Epithelial cell of prostate (primary cell): ENCODE results near the gene WWP2.
"Not testable (repeated sequence)": the region's sequence is repeated elsewhere in the genome, so short reads cannot be mapped to it uniquely, and the experiment has no call there.

Source experiments
- DNase-seq: peaks from one replicate; pipeline ENCODE4 v3.0.0-alpha.2; 2011; ENCODE audit warnings: low read depth, low spot score
- H3K27ac ChIP-seq: fragments of 450-650 bp; 2 replicates; pipeline ENCODE4 v1.5.1; 2017; ENCODE audit warnings: mild to moderate bottlenecking

The WWP2 gene

DNA sequence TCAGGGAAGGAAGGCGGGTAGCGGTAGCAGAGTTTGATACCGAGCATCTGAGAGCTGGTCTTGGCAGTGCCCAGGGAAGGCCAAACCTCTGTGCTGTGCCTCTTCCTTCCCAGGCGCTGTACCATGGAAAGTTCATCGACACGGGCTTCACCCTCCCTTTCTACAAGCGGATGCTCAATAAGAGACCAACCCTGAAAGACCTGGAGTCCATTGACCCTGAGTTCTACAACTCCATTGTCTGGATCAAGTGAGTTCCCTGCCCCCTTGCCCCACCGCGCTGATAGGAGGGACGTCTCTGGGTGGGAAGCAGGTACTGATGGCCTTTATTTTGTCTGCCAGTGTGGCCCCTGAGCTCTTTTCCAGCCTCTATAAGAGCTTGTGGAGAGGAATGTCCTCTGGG lies 173.6 kb downstream of the WWP2 start:
- no peak for DNase-seq
- no peak overlapping the region for H3K27ac ChIP-seq

DNA sequence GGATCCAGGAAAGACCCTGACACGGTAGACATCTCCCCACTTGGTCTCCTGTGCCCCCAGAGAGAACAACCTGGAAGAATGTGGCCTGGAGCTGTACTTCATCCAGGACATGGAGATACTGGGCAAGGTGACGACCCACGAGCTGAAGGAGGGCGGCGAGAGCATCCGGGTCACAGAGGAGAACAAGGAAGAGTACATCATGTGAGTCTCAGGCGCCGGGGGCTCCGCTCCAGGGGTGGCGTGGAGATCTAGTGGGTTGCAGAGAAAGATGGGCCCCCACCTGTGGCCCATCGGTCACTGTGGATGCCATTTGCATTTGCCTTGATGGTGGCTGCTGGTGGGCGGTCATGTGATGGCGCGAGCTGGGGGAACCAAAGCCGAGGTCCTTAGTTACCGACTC lies 174.1 kb downstream of the WWP2 start:
- no peak for DNase-seq
- H3K27ac ChIP-seq, result no peak overlapping the region

DNA sequence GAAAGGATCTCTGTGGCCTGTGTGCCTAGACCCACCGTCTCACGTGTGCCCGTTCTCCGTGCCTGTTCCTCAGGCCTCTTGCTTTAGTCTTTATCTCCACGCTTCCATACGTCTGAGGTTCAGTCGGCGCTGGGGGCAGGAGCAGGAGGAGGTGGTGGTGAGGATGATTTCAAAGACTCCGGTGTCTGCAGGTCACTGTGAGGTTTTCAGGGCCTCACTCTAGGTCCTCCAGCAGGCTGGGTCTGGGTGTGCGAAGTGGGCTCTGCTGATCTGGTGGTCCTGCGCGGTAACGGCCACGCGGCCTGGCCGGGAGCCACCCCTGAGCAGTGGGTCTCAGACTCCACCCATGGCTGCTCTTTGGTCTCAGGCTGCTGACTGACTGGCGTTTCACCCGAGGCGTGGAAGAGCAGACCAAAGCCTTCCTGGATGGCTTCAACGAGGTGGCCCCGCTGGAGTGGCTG lies 174.6 kb downstream of the WWP2 start:
- no peak for DNase-seq
- H3K27ac ChIP-seq, result no peak overlapping the region

DNA sequence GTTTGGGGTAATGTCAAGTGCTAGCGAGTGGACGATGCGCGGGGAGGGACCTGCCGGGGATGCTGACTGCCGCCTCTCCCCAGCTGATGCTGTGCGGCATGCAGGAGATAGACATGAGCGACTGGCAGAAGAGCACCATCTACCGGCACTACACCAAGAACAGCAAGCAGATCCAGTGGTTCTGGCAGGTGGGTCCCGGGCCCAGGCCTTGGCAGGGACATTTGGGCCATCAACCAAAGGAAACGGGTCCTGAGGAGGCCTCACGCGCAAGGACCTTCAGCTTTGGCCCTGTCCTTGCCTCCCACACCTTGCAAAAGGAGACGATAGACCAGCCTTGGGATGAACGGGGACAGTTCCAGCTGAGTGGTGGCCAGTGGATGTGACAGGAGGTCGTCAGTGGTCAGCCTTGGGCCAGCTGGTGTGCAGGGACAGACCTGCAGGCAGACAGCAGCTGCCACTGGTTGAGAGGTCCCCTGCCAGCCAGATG lies 175.4 kb downstream of the WWP2 start:
- H3K27ac ChIP-seq, result no peak overlapping the region
- DNase-seq, result no peak

DNA sequence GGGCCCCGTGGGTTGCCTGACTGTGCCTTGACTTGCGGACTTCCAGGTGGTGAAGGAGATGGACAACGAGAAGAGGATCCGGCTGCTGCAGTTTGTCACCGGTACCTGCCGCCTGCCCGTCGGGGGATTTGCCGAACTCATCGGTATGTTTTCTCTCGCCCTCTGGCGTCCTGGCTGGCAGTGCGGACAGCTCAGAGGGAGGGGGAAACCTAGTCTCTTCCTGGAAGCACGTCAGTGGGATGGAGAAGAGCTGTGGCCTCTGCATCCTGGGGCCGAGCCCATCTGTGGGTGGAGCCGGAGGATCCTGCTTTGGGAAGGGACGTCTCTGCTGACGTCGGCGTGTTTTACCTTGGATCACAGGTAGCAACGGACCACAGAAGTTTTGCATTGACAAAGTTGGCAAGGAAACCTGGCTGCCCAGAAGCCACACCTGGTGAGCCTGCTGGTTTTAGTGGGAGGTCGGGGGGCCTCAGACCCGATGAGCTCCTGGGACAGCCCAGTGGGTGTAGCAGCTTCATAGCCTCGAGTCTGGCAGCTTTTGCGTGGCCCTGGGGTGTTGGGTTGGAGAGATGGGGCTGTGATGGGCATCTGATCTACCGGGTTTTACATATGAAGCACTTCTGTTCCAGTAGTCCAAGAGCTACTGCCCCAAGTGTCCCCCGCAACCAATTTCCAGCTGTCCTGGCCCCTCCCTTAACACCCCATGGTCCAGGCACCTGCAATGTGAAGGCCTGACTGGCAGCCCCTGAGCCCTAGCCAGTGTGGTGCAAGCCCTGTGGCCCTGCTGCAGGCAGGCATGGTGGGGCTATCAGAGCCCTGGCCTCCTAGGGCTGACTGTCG lies 177.1 kb downstream of the WWP2 start:
- H3K27ac ChIP-seq, result no peak overlapping the region
- no peak for DNase-seq

DNA sequence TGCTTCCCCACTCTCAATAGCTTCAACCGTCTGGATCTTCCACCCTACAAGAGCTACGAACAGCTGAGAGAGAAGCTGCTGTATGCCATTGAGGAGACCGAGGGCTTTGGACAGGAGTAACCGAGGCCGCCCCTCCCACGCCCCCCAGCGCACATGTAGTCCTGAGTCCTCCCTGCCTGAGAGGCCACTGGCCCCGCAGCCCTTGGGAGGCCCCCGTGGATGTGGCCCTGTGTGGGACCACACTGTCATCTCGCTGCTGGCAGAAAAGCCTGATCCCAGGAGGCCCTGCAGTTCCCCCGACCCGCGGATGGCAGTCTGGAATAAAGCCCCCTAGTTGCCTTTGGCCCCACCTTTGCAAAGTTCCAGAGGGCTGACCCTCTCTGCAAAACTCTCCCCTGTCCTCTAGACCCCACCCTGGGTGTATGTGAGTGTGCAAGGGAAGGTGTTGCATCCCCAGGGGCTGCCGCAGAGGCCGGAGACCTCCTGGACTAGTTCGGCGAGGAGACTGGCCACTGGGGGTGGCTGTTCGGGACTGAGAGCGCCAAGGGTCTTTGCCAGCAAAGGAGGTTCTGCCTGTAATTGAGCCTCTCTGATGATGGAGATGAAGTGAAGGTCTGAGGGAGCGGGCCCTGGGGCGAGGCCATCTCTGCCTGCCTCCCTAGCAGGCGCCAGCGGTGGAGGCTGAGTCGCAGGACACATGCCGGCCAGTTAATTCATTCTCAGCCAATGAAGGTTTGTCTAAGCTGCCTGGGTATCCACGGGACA lies 177.9 kb downstream of the WWP2 start:
- no peak overlapping the region for H3K27ac ChIP-seq
- no peak for DNase-seq

DNA sequence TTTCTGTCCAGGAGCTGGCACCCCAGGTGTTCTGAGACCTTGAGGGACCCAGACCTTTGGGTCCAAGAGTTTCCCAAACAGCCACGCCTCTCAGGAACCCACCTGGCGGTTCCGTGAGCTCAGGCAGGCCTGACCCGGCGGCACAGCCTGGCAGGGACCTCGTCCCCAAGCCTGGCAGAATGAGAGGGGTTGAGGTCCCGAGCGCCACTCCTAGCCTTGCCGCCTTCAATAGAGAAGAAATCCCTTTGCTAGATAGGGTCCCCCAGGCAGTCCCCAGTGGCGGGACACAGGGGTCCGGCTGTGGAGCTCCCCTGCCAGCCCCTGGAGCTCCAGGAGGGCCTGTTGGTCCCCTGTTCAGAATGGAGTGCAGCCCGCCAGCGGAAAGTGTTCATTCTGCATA lies 178.5 kb downstream of the WWP2 start:
- H3K27ac ChIP-seq, result no peak overlapping the region
- DNase-seq, result no peak

DNA sequence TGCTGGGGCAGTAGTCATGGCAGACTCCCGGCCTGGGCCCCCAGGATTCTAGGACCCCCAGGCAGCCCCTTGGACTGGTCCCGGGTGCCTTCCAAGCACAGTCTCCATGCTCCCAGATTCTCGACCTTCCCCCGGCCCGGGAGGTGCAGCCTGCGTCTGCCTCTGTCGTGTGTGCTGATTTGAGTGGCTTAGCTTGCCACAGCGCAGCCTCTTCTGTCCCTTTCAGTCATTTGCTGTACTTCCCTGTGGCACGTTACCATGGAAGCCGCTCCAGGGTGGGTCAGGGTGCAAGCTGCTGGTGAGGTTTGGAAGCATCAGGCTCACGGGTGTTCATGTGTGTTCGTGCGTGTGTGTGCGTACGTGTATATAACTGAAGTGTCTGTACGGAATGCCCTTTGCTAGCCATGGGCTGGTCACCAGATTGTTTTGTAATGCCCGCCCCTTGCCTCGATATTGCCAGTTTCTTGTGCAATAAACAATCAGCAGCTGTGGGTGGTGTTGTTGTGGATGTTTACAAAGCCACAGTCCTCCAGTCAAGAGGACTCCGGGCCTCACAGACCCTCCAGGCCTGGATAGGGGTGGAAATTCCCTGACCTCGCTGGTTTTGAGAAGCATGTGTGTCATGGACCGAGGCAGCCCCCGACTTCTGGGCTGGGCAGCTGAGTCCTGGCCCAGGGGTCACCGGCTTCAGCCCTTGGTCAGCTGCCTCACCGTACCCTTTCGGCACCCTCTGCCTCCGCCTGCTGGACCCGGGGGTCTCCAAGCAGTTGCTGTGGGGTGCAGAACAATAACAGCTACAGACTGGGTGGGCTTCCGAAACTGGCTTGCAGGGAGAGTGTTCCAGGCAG lies 179.3 kb downstream of the WWP2 start:
- no peak overlapping the region for H3K27ac ChIP-seq
- no peak for DNase-seq

DNA sequence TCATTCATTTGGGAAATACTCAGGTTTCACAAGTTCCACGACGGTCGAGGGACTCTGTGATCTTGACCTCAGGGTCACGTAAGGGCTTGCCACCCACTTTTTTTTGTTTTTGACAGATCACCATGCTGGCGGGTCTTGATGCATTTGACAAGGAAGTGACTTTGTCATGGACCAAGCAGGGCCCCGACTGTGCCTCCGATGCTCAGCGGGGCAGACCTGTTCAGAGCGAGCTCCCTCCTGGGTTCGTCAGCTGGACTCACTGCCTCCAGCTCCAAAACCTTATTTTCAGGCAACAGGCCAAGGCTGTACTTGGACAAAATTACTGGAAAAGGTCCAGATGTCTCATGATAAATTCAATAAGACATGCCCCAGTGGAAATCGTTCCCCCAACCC lies 180.0 kb downstream of the WWP2 start:
- no peak overlapping the region for H3K27ac ChIP-seq
- no peak for DNase-seq

DNA sequence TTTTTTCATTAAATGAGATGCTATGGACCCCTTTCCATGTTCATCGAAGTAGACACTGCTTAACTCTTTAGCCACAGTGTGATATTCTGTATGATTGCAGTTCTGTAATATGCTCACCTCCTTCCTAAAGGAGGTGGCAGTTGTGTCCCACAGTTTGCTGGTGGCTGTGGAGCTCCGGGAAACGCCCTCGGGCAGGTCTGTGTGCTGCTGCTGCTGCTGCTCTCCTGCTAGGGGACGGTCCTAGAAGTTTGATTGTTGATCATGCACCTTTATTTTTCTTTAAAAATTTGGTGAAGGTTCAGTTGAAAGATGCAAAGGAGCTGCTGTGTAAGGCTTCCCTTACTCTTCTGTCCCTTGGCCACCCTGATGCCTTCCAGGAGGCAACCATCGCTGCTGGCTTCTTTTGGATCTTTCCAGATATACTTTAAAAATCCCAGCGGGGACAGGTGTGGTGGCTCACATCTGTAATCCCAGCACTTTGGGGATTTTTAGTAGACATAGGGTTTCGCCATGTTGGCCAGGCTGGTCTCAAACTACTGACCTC lies 180.6 kb downstream of the WWP2 start:
- no peak for DNase-seq

DNA sequence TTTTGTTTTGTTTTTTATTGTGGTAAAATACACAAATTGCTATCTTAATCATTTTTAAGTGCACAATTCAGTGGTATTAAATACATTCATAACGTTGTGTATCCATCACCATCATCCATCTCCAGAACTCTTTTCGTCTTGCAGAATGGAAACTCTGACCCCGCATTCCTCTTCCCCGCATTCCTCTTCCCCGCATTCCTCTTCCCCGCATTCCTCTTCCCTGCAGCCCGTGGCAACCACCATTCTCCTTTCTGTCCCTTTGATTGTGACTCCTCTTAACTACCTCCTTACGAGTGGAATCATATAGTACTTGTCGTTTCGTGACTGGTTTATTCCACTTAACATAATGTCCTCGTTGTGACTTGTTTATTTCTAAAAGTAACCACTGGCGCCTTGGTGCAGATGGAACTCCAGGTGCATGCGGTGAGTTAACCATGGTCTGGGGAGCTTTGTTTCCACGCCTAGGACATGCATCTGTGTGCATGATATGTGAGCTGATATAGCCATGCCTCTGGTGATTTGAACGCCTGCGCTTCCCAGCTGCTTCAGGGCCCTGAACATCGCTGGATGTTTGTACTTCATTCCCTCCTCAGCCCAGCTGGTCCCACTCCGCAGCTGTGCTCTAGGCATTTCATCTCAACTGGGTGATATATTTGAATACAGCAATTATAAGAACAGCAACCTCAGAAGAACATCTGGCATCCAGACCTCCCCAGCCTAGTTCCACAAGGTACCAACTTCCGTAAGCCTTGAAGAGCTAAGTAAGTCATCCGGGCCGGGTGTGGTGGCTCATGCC lies 181.3 kb downstream of the WWP2 start:
- DNase-seq, H3K27ac ChIP-seq: not testable (repeated sequence)

More for the DNA sequence above, 180.6 kb downstream of the WWP2 start:
- no peak overlapping the region for H3K27ac ChIP-seq

DNA sequence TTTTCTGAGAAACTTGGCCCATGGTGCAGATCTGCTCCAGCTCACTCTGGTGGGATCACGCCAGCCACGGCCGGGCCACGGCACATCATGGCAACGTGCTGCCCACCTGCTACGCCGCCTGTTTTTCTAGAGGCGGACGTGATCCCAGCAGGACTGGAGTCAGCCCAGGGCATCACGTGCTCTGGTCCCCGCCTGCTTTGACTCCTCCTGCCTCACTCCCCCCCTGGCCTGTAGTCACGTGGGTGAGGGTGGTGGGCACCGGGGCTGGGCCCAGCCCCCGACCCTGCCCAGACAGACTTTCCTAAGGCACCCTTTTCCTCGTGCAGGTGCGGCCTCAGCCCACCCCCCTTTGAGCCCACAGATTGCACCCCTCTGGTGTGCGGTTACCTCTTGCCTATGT lies 188.3 kb downstream of the WWP2 start:
- DNase-seq, H3K27ac ChIP-seq: not testable (repeated sequence)

DNA sequence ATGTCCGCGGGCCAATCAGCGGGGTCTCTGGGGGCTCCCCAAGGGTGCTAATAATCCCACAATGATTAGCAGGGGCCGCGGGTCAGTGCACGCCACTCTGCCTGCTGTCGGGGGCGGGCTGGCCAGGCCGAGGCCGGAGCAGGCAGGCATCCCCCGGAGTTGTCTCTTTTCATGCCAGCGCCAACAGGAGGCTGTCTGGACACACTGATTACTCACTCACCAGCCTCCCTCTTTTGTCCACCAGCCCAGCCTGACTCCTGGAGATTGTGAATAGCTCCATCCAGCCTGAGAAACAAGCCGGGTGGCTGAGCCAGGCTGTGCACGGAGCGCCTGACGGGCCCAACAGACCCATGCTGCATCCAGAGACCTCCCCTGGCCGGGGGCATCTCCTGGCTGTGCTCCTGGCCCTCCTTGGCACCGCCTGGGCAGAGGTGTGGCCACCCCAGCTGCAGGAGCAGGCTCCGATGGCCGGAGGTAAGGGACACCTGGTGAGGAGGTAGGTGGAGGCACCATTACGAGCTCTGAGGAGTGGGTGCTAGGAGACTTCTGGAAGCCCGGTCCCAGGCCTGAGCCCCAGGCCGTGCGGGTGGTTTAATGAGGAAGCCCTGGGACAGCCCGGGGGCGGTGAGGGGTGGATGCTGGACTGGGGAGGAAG lies 189.0 kb downstream of the WWP2 start, which contains the start of gene CLEC18A:
Gene CLEC18A, plus strand, starts transcription at position 318 of the 655 bp plus-strand sequence. Its CDS starts 33 bp downstream, at position 351.
- H3K27ac ChIP-seq, DNase-seq: not testable (repeated sequence)

DNA sequence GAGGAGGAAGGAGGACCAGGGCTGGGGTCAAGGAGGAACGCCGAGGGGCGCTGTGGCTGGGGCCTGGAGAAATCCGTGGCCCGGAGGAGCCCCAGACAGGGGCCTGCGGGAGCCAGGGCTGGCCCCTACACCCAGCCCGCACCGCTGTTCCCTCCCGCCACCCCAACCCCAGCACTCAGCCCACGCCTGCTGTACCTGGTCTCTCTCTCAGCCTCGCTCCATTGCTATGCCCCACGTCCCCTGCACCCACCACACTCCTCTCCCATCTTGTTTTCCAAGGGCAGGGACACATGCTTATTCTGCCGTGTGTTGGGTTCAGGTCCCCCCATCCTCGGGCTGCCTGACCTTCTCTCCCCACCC lies 189.5 kb downstream of the WWP2 start:
- DNase-seq, result not testable (repeated sequence)

DNA sequence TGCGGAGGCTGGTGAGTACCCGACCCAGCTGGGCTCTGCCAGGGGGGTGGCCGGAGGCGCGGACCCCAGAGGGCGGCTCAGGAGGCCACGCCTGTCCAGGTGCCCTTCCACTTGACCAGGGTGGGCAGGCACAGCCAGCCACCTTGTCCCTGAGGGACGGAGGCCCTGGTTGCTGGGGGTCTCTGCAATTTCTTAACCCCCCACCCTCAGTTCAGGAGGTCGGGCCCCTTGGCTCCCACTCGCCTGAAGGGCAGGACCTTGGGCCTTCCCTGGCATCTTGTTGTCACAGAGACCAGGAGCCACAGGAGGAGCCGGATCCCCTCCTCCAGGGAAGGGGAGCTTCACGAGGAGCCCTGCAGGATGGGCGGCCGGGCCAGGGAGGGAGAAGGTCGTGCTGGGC lies 190.0 kb downstream of the WWP2 start:
- not testable (repeated sequence) for H3K27ac ChIP-seq, DNase-seq

More for the DNA sequence above, 189.5 kb downstream of the WWP2 start:
- H3K27ac ChIP-seq, result not testable (repeated sequence)

DNA sequence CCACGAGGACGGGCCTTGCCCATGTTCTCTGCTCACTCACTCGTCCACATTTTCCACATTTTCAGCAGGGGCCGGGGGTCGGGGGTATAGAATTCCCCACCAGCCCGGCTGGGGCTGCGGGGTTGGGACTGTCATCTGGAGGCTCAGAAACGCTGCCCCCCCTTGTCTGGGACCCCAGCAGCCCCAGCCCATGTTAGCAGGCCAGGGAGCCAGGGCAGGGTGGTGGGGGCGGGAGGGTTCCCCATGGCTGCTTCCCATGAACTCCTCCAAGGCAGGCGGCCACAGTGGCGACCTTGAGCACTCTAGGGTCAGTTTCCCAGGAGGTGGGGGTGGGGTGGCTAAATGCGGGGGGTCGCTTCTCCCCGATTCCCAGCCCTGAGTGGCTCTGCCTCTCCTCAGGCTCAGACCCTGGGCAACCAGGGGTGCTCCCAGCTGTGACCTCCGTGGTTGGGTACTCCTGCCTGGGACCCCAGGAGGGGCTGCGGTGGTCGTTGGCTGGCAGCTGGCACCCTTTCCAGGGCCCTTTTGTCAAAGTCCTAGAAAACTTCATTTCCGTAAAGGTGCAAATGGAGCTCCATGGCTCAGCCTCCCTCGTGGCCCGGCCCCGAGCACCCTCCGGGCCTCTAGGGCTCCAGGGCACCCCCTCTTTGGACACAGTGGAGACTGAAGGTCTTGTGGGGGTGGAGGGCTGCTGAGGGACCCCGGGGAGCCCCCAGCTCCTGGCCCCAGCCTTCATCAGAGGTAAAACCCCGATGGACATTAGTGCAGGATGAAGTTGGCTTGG lies 190.6 kb downstream of the WWP2 start:
- not testable (repeated sequence) for DNase-seq, H3K27ac ChIP-seq

DNA sequence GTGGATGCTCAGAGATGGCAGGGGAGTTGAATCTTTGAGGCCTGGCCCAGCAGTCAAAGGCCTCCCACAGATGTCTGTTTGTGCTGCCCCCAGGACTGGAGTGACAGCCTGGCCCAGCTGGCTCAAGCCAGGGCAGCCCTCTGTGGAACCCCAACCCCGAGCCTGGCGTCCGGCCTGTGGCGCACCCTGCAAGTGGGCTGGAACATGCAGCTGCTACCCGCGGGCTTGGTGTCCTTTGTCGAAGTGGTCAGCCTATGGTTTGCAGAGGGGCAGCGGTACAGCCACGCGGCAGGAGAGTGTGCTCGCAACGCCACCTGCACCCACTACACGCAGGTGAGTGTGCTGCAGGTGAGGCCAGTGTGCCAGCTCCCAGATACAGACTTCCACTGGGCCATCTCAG lies 192.1 kb downstream of the WWP2 start:
- not testable (repeated sequence) for DNase-seq, H3K27ac ChIP-seq

DNA sequence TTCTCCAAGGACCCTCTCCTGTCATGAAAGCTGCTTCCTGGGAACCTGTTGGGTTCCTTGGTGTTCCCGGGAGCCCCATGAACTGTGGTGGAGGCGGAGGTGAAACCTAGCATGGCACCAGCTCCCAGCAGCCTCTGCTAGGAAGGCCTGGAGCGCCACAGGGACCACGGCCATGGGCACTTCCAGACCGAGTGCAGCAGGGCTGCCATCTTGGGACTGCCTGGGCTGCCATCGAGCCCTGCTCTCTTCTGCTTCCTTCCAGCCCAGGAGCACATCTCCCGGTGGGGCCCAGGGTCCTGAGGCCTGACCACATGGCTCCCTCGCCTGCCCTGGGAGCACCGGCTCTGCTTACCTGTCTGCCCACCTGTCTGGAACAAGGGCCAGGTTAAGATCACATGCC lies 201.2 kb downstream of the WWP2 start:
- not testable (repeated sequence) for DNase-seq, H3K27ac ChIP-seq
